Ishikawa (cell line): ENCODE data around the gene RGL2.

Experiments used
- CEBPB ChIP-seq: IDR thresholded peaks from 2 replicates; pipeline ENCODE4 v1.6.1; 2012
- CREB1 ChIP-seq: IDR thresholded peaks from 2 replicates; pipeline ENCODE4 v1.6.1; 2012; ENCODE audit warnings: low read depth
- EGR1 ChIP-seq: IDR thresholded peaks from 2 replicates; pipeline ENCODE4 v1.6.1; 2012
- EP300 ChIP-seq: IDR thresholded peaks from 2 replicates; pipeline ENCODE4 v1.6.1; 2012; ENCODE audit warnings: borderline replicate concordance
- FOXM1 ChIP-seq: IDR thresholded peaks from 2 replicates; pipeline ENCODE4 v1.6.1; 2012; ENCODE audit warnings: low read depth, borderline replicate concordance
- NFIC ChIP-seq: IDR thresholded peaks from 2 replicates; pipeline ENCODE4 v1.6.1; 2012
- RAD21 ChIP-seq: IDR thresholded peaks from 2 replicates; pipeline ENCODE4 v1.6.1; 2012; ENCODE audit warnings: low read depth
- REST ChIP-seq: IDR thresholded peaks from 2 replicates; pipeline ENCODE4 v1.6.1; 2012; ENCODE audit warnings: low read depth, mild to moderate bottlenecking
- TAF1 ChIP-seq: IDR thresholded peaks from 2 replicates; pipeline ENCODE4 v1.6.1; 2012; ENCODE audit warnings: low read depth, mild to moderate bottlenecking
- TCF12 ChIP-seq: IDR thresholded peaks from 2 replicates; pipeline ENCODE4 v1.6.1; 2012; ENCODE audit warnings: low read depth
- TEAD4 ChIP-seq: IDR thresholded peaks from 2 replicates; pipeline ENCODE4 v1.6.1; 2012
- YY1 ChIP-seq: IDR thresholded peaks from 2 replicates; pipeline ENCODE4 v1.6.1; 2012; ENCODE audit warnings: low read depth
- ZBTB7A ChIP-seq: IDR thresholded peaks from 2 replicates; pipeline ENCODE4 v1.6.1; 2012; ENCODE audit warnings: low read depth
- TF ChIP-seq, protein P1 (sequence below): IDR thresholded peaks from 2 replicates; pipeline ENCODE4 v1.6.1; 2012
- TF ChIP-seq, protein P2 (sequence below): IDR thresholded peaks from 2 replicates; pipeline ENCODE4 v1.6.1; 2012

The RGL2 gene

GRCh38 chr6:33299237-33299944 is 649 bp upstream of the RGL2 start:
- TF ChIP-seq RAD21 (peak; percentile 54), REST (no peak), TEAD4 (no peak; the same call in 1 of the 2 replicates), YY1 (peak; percentile 41; the same call in 1 of the 2 replicates), EGR1 (peak; percentile 52; the same call in 1 of the 2 replicates), TAF1 (peak; percentile 80), ZBTB7A (0 out of 2 replicates have a peak, but pooled peaks have one; percentile 60), TCF12 (no peak), FOXM1 (no peak), EP300 (no peak), CEBPB (no peak), NFIC (no peak)
- TF ChIP-seq, protein P1, sequence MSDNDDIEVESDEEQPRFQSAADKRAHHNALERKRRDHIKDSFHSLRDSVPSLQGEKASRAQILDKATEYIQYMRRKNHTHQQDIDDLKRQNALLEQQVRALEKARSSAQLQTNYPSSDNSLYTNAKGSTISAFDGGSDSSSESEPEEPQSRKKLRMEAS = peak; percentile 38; the same call in 1 of the 2 replicates
- TF ChIP-seq, protein P2, sequence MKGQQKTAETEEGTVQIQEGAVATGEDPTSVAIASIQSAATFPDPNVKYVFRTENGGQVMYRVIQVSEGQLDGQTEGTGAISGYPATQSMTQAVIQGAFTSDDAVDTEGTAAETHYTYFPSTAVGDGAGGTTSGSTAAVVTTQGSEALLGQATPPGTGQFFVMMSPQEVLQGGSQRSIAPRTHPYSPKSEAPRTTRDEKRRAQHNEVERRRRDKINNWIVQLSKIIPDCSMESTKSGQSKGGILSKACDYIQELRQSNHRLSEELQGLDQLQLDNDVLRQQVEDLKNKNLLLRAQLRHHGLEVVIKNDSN = no peak

GRCh38 chr6:33297956-33298772 is 578 bp downstream of the RGL2 start:
- TF ChIP-seq ZBTB7A = peak; percentile 12; the same call in 1 of the 2 replicates
- TF ChIP-seq NFIC = no peak
- 0 out of 2 replicates have a peak, but pooled peaks have one; percentile 29 for TF ChIP-seq TAF1

GRCh38 chr6:33297406-33297955 is 1.3 kb downstream of the RGL2 start:
- TF ChIP-seq, protein P1 = peak; percentile 54
- TF ChIP-seq, protein P2 = peak; percentile 98
- TF ChIP-seq ZBTB7A (peak; percentile 78; the same call in 1 of the 2 replicates), RAD21 (no peak), CEBPB (no peak)

- TF ChIP-seq NFIC (no peak), EGR1 (no peak), REST (no peak), TAF1 (no peak), TEAD4 (no peak), YY1 (no peak), TCF12 (no peak), ZBTB7A (no peak), CEBPB (no peak), RAD21 (no peak), FOXM1 (no peak), CREB1 (no peak), EP300 (no peak)
- TF ChIP-seq, protein P2 = no peak
- TF ChIP-seq, protein P1 = no peak
These were observed 1.8 kb downstream of the RGL2 start for GRCh38 chr6:33296797-33297405.
